ENCODE data around the gene KRT81. TPM values are rescaled to one million over a fixed set of nuclear protein-coding genes. Genes with fewer than 3 reads are reported as not detected.
A peak's percentile ranks its signal among the peaks of the same experiment; 100 is the strongest.
"Not testable (repeated sequence)": the region's sequence is repeated elsewhere in the genome, so short reads cannot be mapped to it uniquely, and the experiment has no call there.

Gene KRT81
- total RNA-seq, 2 experiments from 2014 or later, result not detected

- Mint-ChIP-seq H3K36me3 (ENCODE audit: low read depth) (no peaks in the 10 kb centered on the region), H3K27ac (no peak overlapping the region), H3K9me3 (no peaks in the 10 kb centered on the region), H3K27me3 (peaks cover 52% of the 10 kb centered on the region), H3K4me3 (no peak overlapping the region), H3K4me1 (peaks cover 16% of the 10 kb centered on the region)
- POLR2A ChIA-PET, result no interaction called here
- CTCF ChIA-PET, result interaction anchor here (1.2 kb wide), 1 partner anchor 27 kb away, joined by 3 read pairs; no protein-coding TSS in a partner anchor
- no peak for DNase-seq
Observed at GRCh38 chr12:52324153-52324444, 32.8 kb upstream of the KRT81 start.

- CTCF ChIA-PET, result no interaction called here
- POLR2A ChIA-PET, result no interaction called here
- no peak for DNase-seq
- H3K27me3 Mint-ChIP-seq, result peaks cover 56% of the 10 kb centered on the region
- H3K36me3 Mint-ChIP-seq (ENCODE audit: low read depth), result no peaks in the 10 kb centered on the region
- no peaks in the 10 kb centered on the region for H3K9me3 Mint-ChIP-seq
- H3K4me1 Mint-ChIP-seq, result peaks cover 15% of the 10 kb centered on the region
- H3K27ac Mint-ChIP-seq, result no peak overlapping the region
- H3K4me3 Mint-ChIP-seq, result no peak overlapping the region
Observed at GRCh38 chr12:52323416-52324152, 32.2 kb upstream of the KRT81 start.

DNA sequence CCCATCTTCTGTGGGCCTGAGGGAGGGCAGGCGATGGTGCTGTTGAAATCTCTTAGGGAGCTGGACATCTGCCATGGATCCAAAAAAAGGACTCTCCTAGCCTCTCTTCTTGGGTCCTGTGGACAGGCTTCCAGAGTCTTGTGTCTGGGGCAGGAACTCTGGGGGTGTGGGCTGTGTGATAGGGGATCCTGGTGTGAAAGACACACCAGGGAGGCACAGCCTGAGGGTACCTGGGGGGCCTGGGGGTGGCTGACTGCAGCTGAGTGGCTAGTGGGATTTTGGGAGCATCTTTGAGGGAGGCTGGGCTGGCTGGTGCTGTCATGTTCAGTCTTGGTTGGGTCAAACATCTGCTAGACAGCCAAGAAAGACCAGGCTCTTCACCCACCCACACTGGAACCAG lies 31.7 kb upstream of the KRT81 start:
- Mint-ChIP-seq H3K27ac (no peak overlapping the region), H3K4me1 (peaks cover 13% of the 10 kb centered on the region), H3K36me3 (ENCODE audit: low read depth) (no peaks in the 10 kb centered on the region), H3K9me3 (no peaks in the 10 kb centered on the region), H3K4me3 (no peak overlapping the region), H3K27me3 (peaks cover 59% of the 10 kb centered on the region)
- no peak for DNase-seq
- ChIA-PET CTCF (no interaction called here), POLR2A (interaction anchor here (0.6 kb wide), 1 partner anchor 71 kb away, joined by 3 read pairs; no protein-coding TSS in a partner anchor)

GRCh38 chr12:52322069-52322468 lies 30.7 kb upstream of the KRT81 start:
- Mint-ChIP-seq H3K27me3 (peaks cover 59% of the 10 kb centered on the region), H3K36me3 (ENCODE audit: low read depth) (no peaks in the 10 kb centered on the region), H3K4me1 (peaks cover 4% of the 10 kb centered on the region), H3K9me3 (no peaks in the 10 kb centered on the region), H3K27ac (no peak overlapping the region), H3K4me3 (no peak overlapping the region)
- DNase-seq, result no peak
- POLR2A ChIA-PET, result no interaction called here
- CTCF ChIA-PET, result interaction anchor here (1.1 kb wide), 1 partner anchor 11 kb away, joined by 3 read pairs; no protein-coding TSS in a partner anchor

- no peak overlapping the region for H3K27ac Mint-ChIP-seq
Observed at GRCh38 chr12:52321418-52321817, 30.1 kb upstream of the KRT81 start.

GRCh38 chr12:52320784-52321400 lies 29.6 kb upstream of the KRT81 start, which contains the start of gene KRT83:
TSS of gene KRT83 (minus strand) at chr12:52321398. CDS start at chr12:52321335, 63 bp downstream.
- DNase-seq, result no peak
- H3K27me3 Mint-ChIP-seq, result peaks cover 56% of the 10 kb centered on the region
- ChIA-PET POLR2A (no interaction called here), CTCF (no interaction called here)
- no peak within 1 kb of the TSS for H3K27ac Mint-ChIP-seq
- H3K9me3 Mint-ChIP-seq, result no peaks in the 10 kb centered on the region
- no peaks in the 10 kb centered on the region for H3K4me1 Mint-ChIP-seq
- H3K4me3 Mint-ChIP-seq, result no peak within 1 kb of the TSS
- no peaks in the 10 kb centered on the region for H3K36me3 Mint-ChIP-seq (ENCODE audit: low read depth)

More at GRCh38 chr12:52321418-52321817, 30.1 kb upstream of the KRT81 start:
- H3K27me3 Mint-ChIP-seq, result peaks cover 59% of the 10 kb centered on the region
- no peaks in the 10 kb centered on the region for H3K4me1 Mint-ChIP-seq
- ChIA-PET CTCF (interaction anchor here (1.1 kb wide), 1 partner anchor 10 kb away, joined by 3 read pairs; no protein-coding TSS in a partner anchor), POLR2A (no interaction called here)
- H3K36me3 Mint-ChIP-seq (ENCODE audit: low read depth), result no peaks in the 10 kb centered on the region
- no peak for DNase-seq
- no peaks in the 10 kb centered on the region for H3K9me3 Mint-ChIP-seq
- H3K4me3 Mint-ChIP-seq, result no peak overlapping the region

- ChIA-PET CTCF (interaction anchor here (0.8 to 2.0 kb wide), 8 partner anchors 9 to 164 kb away, joined by 3 to 10 read pairs (median 3); no protein-coding TSS in a partner anchor), POLR2A (no interaction called here)
- peaks cover 2% of the 10 kb centered on the region for H3K4me1 Mint-ChIP-seq
- no peaks in the 10 kb centered on the region for H3K36me3 Mint-ChIP-seq (ENCODE audit: low read depth)
- peaks cover 43% of the 10 kb centered on the region for H3K27me3 Mint-ChIP-seq
- no peaks in the 10 kb centered on the region for H3K9me3 Mint-ChIP-seq
- no peak overlapping the region for H3K4me3 Mint-ChIP-seq
- no peak overlapping the region for H3K27ac Mint-ChIP-seq
- DNase-seq, result no peak
Observed at GRCh38 chr12:52319097-52319496, 27.8 kb upstream of the KRT81 start.

DNA sequence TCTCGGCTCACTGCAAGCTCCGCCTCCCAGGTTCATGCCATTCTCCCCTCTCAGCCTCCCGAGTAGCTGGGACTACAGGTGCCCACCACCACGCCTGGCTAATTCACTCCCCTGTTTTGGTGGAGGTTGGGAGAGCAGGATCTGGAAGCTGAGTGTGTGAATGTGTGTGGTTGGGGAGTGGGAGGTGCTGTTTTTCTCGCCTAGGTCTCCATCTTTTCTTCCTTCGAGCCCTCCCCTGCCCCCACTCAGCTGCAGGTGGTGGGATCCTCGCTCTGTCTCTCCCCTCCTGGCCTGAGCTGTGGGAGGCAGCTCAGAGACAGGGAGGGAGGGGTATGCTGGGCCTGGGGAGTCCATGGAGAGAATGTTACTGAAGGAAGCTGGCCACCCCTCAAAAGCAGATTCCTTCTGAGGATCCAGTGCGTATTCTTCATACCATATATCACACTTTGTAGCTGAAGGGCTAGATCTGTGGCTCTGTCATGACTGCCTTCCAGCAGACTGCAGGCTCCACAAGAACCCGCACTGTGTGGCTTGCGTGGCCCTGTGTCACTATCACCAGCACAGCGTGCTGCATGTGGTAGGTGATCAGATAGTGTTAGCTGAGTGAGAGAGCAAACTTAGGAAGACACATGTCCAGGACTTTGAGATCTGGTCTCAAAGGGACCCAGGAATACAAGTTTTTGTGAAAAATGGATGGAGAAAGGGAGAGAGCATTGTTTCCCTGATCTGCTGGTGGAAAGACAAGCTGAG lies 27.1 kb upstream of the KRT81 start:
- Mint-ChIP-seq H3K27ac (no peak overlapping the region), H3K36me3 (ENCODE audit: low read depth) (no peaks in the 10 kb centered on the region), H3K4me1 (peaks cover 2% of the 10 kb centered on the region), H3K9me3 (no peaks in the 10 kb centered on the region), H3K4me3 (no peak overlapping the region), H3K27me3 (peaks cover 48% of the 10 kb centered on the region)
- ChIA-PET POLR2A (no interaction called here), CTCF (interaction anchor here (0.8 to 2.0 kb wide), 7 partner anchors 10 to 163 kb away, joined by 3 to 10 read pairs (median 3); no protein-coding TSS in a partner anchor)
- no peak for DNase-seq

- CTCF ChIA-PET, result interaction anchor here (1.3 kb wide), 1 partner anchor 161 kb away, joined by 3 read pairs; no protein-coding TSS in a partner anchor
- Mint-ChIP-seq H3K27me3 (peaks cover 48% of the 10 kb centered on the region), H3K9me3 (no peaks in the 10 kb centered on the region), H3K4me1 (peaks cover 2% of the 10 kb centered on the region), H3K27ac (no peak overlapping the region), H3K4me3 (no peak overlapping the region), H3K36me3 (ENCODE audit: low read depth) (no peaks in the 10 kb centered on the region)
- POLR2A ChIA-PET, result no interaction called here
- no peak for DNase-seq
Observed at GRCh38 chr12:52317468-52318052, 26.2 kb upstream of the KRT81 start.

DNA sequence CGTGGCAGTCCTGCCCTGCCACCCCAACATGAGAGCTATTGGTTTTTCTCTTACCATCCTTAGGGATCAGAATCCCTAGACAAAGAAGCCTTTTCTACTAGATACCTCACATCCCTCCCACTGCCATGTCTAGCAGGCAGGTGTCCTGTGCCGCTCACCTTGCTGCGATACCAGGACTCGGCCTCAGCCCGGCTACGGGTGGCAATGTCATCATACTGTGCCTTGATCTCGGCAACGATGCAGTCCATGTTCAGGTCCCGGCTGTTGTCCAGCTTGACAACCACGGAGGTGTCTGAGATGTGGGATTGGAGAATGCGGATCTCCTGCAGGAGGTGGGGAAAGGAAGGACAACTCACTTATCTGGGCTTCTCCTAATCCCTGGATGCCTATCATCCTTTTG lies 25.4 kb upstream of the KRT81 start:
- Mint-ChIP-seq H3K4me1 (peaks cover 2% of the 10 kb centered on the region), H3K36me3 (ENCODE audit: low read depth) (no peaks in the 10 kb centered on the region), H3K27me3 (peaks cover 46% of the 10 kb centered on the region), H3K4me3 (no peak overlapping the region), H3K9me3 (no peaks in the 10 kb centered on the region), H3K27ac (no peak overlapping the region)
- ChIA-PET POLR2A (no interaction called here), CTCF (interaction anchor here (1.3 to 1.5 kb wide), 3 partner anchors 9 to 38 kb away, joined by 3 to 4 read pairs (median 3); no protein-coding TSS in a partner anchor)
- DNase-seq, result no peak

GRCh38 chr12:52316290-52316689 lies 25.0 kb upstream of the KRT81 start:
- CTCF ChIA-PET, result interaction anchor here (1.3 to 1.8 kb wide), 4 partner anchors 9 to 37 kb away, joined by 3 to 11 read pairs (median 4); no protein-coding TSS in a partner anchor

GRCh38 chr12:52315721-52316120 lies 24.4 kb upstream of the KRT81 start:
- H3K36me3 Mint-ChIP-seq (ENCODE audit: low read depth); H3K27ac Mint-ChIP-seq; POLR2A ChIA-PET; H3K4me1 Mint-ChIP-seq; H3K9me3 Mint-ChIP-seq; H3K4me3 Mint-ChIP-seq: not testable (repeated sequence)
- peaks cover 47% of the 10 kb centered on the region for H3K27me3 Mint-ChIP-seq
- DNase-seq, result peak; percentile 46
- CTCF ChIA-PET, result interaction anchor here (1.3 to 1.8 kb wide), 4 partner anchors 8 to 37 kb away, joined by 3 to 11 read pairs (median 4); no protein-coding TSS in a partner anchor

More at GRCh38 chr12:52316290-52316689, 25.0 kb upstream of the KRT81 start:
- Mint-ChIP-seq H3K9me3 (no peaks in the 10 kb centered on the region), H3K27ac (no peak overlapping the region), H3K4me3 (no peak overlapping the region), H3K4me1 (peaks cover 2% of the 10 kb centered on the region), H3K27me3 (peaks cover 47% of the 10 kb centered on the region), H3K36me3 (ENCODE audit: low read depth) (no peaks in the 10 kb centered on the region)
- POLR2A ChIA-PET, result no interaction called here
- DNase-seq, result no peak
